Mesenchymal stem cell (in vitro differentiated cells and primary cell): ENCODE results near the gene XRN1.
"Not testable (repeated sequence)": the region's sequence is repeated elsewhere in the genome, so short reads cannot be mapped to it uniquely, and the experiment has no call there.

Source experiments
- DNase-seq: peaks from one replicate; pipeline ENCODE4 v3.0.0-alpha.2; 2013
- H2AFZ ChIP-seq: one replicate; pipeline ENCODE4 v1.6.1; 2013; ENCODE audit warnings: low read depth, mild to moderate bottlenecking, control low read depth, inconsistent platforms, low read length, moderate library complexity
- H2AK5ac ChIP-seq: 2 replicates; pipeline ENCODE4 v1.6.1; 2013; ENCODE audit warnings: low read length, moderate library complexity, mild to moderate bottlenecking, inconsistent platforms; ENCODE audit not compliant: severe bottlenecking
- H2BK120ac ChIP-seq: one replicate; pipeline ENCODE4 v1.6.1; 2013; ENCODE audit warnings: low read depth, mild to moderate bottlenecking, inconsistent platforms, low read length, moderate library complexity
- H2BK12ac ChIP-seq, 2 experiments: one replicate each; pipeline ENCODE4 v1.6.1; 2013; ENCODE audit warnings: inconsistent platforms in 2 of 2, low read length in 2 of 2, mild to moderate bottlenecking in 2 of 2, moderate library complexity in 2 of 2, control low read depth in 1 of 2
- H2BK15ac ChIP-seq: one replicate; pipeline ENCODE4 v1.6.1; 2013; ENCODE audit warnings: mild to moderate bottlenecking, low read depth, inconsistent platforms; ENCODE audit not compliant: poor library complexity, severe bottlenecking
- H2BK5ac ChIP-seq: 2 replicates; pipeline ENCODE4 v1.6.1; 2013; ENCODE audit warnings: low read depth, mild to moderate bottlenecking, low read length, control low read depth, inconsistent platforms; ENCODE audit not compliant: poor library complexity, severe bottlenecking
- H3K14ac ChIP-seq, 2 experiments: one replicate each; pipeline ENCODE4 v1.6.1; 2013; ENCODE audit warnings: inconsistent platforms in 2 of 2, low read length in 2 of 2, control low read depth in 1 of 2, mild to moderate bottlenecking in 1 of 2, moderate library complexity in 1 of 2
- H3K18ac ChIP-seq, 2 experiments: one replicate each; pipeline ENCODE4 v1.6.1; 2013; ENCODE audit warnings: inconsistent platforms in 2 of 2, low read length in 2 of 2, control low read depth in 1 of 2, low read depth in 1 of 2, mild to moderate bottlenecking in 1 of 2
- H3K23ac ChIP-seq, 2 experiments: one replicate each; pipeline ENCODE4 v1.6.1; 2013; ENCODE audit warnings: inconsistent platforms in 2 of 2, low read length in 2 of 2, mild to moderate bottlenecking in 2 of 2, moderate library complexity in 2 of 2, control low read depth in 1 of 2
- H3K27ac ChIP-seq: 2 replicates; pipeline ENCODE4 v1.5.1; 2013; ENCODE audit warnings: mild to moderate bottlenecking, moderate library complexity, low read length, control low read depth, inconsistent platforms; ENCODE audit not compliant: poor library complexity, severe bottlenecking
- H3K27me3 ChIP-seq, 2 experiments: 2 replicates each; pipeline versions ENCODE4 v1.6.1 to v1.7.0; 2013; ENCODE audit warnings: low read length in 2 of 2, mild to moderate bottlenecking in 2 of 2, moderate library complexity in 2 of 2, control low read depth in 1 of 2, inconsistent platforms in 1 of 2; ENCODE audit not compliant: control insufficient read depth in 1 of 2, insufficient read depth in 1 of 2
- H3K36me3 ChIP-seq, 2 experiments: 2 replicates each; pipeline versions ENCODE4 v1.6.1 to v1.7.0; 2013; ENCODE audit warnings: low read length in 2 of 2, control low read depth in 1 of 2, inconsistent platforms in 1 of 2, low read depth in 1 of 2, mild to moderate bottlenecking in 1 of 2; ENCODE audit not compliant: insufficient read depth in 2 of 2, control insufficient read depth in 1 of 2
- H3K4ac ChIP-seq, 2 experiments: one replicate each; pipeline ENCODE4 v1.6.1; 2013; ENCODE audit warnings: inconsistent platforms in 2 of 2, low read length in 2 of 2, mild to moderate bottlenecking in 2 of 2, moderate library complexity in 2 of 2, control low read depth in 1 of 2, low read depth in 1 of 2
- H3K4me1 ChIP-seq: 2 replicates; pipeline ENCODE4 v1.6.1; 2013; ENCODE audit warnings: low read depth, low read length, control low read depth; ENCODE audit not compliant: control insufficient read depth, insufficient read depth
- H3K4me2 ChIP-seq: 2 replicates; pipeline ENCODE4 v1.6.1; 2013; ENCODE audit warnings: low read length, mild to moderate bottlenecking, inconsistent platforms; ENCODE audit not compliant: poor library complexity, severe bottlenecking
- H3K4me3 ChIP-seq, 2 experiments: 2 replicates each; pipeline versions ENCODE4 v1.5.1 to v1.7.0; 2013; ENCODE audit warnings: low read length in 2 of 2, mild to moderate bottlenecking in 2 of 2, control low read depth in 1 of 2, low read depth in 1 of 2; ENCODE audit not compliant: insufficient read depth in 1 of 2
- H3K79me1 ChIP-seq: replicated peaks from 2 replicates; pipeline ENCODE4 v1.6.1; 2013; ENCODE audit warnings: mild to moderate bottlenecking, control low read depth, low read length, inconsistent platforms; ENCODE audit not compliant: poor library complexity, severe bottlenecking
- H3K9ac ChIP-seq: 2 replicates; pipeline ENCODE4 v1.7.0; 2013; ENCODE audit warnings: mild to moderate bottlenecking, low read length, moderate library complexity
- H3K9me3 ChIP-seq: 2 replicates; pipeline ENCODE4 v1.7.0; 2013; ENCODE audit warnings: mild to moderate bottlenecking, low read length; ENCODE audit not compliant: control insufficient read depth
- H4K8ac ChIP-seq: one replicate; pipeline ENCODE4 v1.6.1; 2013; ENCODE audit warnings: inconsistent platforms, mild to moderate bottlenecking, low read length, moderate library complexity
- H4K91ac ChIP-seq: one replicate; pipeline ENCODE4 v1.6.1; 2013; ENCODE audit warnings: mild to moderate bottlenecking, low read length, inconsistent platforms
- WGBS: methylation state at CpG from one replicate; pipeline ENCODE4 v1.1.7; 2013; ENCODE audit warnings: mixed read lengths; 5-methylcytosine and 5-hydroxymethylcytosine counted together

XRN1 gene

DNA sequence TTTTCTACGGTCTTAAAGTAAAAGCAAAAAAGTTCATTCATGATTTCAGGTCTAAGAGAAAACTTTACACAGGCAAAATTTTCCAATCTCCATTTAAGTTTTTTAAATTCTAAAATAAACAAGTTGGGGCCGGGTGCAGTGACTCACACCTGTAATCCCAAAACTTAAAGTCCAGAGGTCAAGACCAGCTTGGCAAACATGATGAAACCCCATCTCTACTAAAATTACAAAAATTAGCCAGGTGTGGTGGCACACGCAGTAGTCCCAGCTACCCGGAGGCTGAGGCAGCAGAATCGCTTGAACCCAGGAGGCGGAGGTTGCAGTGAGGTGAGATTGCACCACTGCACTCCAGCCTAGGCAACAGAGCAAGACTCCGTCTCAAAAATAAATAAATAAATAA lies 47.3 kb downstream of the XRN1 start:
- H3K14ac ChIP-seq, H2AK5ac ChIP-seq, H2BK120ac ChIP-seq, H3K79me1 ChIP-seq, H3K23ac ChIP-seq, H3K4me2 ChIP-seq, H3K4ac ChIP-seq, H2BK5ac ChIP-seq, H3K9me3 ChIP-seq, H2AFZ ChIP-seq, H4K91ac ChIP-seq, H2BK15ac ChIP-seq, H3K9ac ChIP-seq, H3K4me3 ChIP-seq, H4K8ac ChIP-seq, H3K4me1 ChIP-seq, H3K27ac ChIP-seq, H3K18ac ChIP-seq, H2BK12ac ChIP-seq, DNase-seq, H3K27me3 ChIP-seq: not testable (repeated sequence)
- WGBS: 99% methylated on average over 6 of the region's 7 CpGs
- peaks cover 6 to 90% of the 10 kb centered on the region in 2 experiments for H3K36me3 ChIP-seq

DNA sequence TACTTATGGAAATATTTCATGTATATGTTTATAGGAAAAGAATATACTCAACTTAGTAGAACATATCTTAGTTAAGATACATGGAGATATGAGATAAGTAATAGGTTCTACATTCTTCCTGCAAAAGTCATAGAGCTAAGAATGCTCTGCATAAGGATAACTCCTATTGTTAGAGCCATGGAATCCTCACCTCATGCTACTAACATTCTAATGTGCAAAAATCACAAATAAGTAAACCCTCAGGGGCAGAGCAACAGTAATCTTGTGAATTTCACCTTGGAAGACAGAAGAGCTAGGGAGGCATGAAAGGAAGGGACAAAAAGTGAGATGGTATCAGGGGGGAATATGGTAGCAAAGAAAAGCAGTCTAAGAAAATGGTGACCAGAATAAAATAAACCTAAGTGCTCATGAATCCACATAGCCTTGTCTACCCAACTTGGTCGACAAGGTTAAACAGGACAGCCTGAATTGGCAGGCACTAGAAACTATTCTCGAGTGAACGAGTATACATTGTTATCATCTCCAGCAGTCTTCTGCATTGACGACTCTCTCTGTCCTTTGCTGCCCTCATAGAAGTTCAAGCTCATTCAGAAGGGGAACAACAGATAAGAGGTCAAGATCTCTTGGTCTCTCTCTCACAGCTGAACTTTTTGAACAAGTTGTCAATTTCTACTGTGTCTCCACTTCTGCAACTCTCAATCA lies 52.8 kb downstream of the XRN1 start:
- Histone ChIP-seq H2AK5ac (no peak overlapping the region), H2BK5ac (no peak overlapping the region), H3K4me1 (no peaks in the 10 kb centered on the region), H3K9me3 (peaks cover 8% of the 10 kb centered on the region), H2BK15ac (no peak overlapping the region), H3K4me3 (no peak overlapping the region), H3K18ac (no peak overlapping the region), H3K4me2 (no peak overlapping the region), H3K27me3 (no peaks in the 10 kb centered on the region), H3K36me3 (peaks cover 4 to 83% of the 10 kb centered on the region in 2 experiments), H3K4ac (no peak overlapping the region), H4K8ac (no peak overlapping the region), H2BK12ac (no peak overlapping the region), H3K27ac (no peak overlapping the region), H3K9ac (no peak overlapping the region), H3K14ac (no peak overlapping the region), H4K91ac (no peak overlapping the region), H2BK120ac (no peak overlapping the region), H3K79me1 (peaks cover 3% of the 10 kb centered on the region), H2AFZ (no peak overlapping the region), H3K23ac (no peak overlapping the region)
- WGBS: 85% methylated on average over 4 of the region's 4 CpGs
- no peak for DNase-seq

DNA sequence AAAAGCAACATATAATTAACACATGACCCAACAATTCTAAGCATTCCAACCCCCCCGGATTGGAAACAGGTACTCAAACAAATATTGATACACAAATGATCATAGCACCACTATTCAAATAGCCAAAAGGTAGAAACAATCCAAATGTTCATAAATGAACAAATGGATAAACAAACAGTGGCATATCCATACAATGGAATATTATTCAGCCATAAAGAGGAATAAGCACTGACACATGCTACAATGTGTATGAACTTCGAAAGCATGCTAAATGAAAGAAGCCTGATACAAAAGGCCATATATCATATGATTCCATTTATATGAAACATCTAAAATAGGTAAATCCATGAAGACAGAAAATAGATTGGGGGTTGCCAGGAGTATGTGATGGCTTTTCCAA lies 62.8 kb downstream of the XRN1 start:
- Histone ChIP-seq H4K8ac (no peak overlapping the region), H2AFZ (no peak overlapping the region), H3K4me3 (no peak overlapping the region), H2AK5ac (no peak overlapping the region), H3K23ac (no peak overlapping the region), H3K4me2 (no peak overlapping the region), H3K14ac (no peak overlapping the region), H3K79me1 (peaks cover 2% of the 10 kb centered on the region), H3K27me3 (no peaks in the 10 kb centered on the region), H2BK120ac (no peak overlapping the region), H3K4me1 (no peaks in the 10 kb centered on the region), H3K4ac (no peak overlapping the region), H2BK5ac (no peak overlapping the region), H3K36me3 (peaks cover 13 to 91% of the 10 kb centered on the region in 2 experiments), H3K18ac (no peak overlapping the region), H2BK15ac (no peak overlapping the region), H4K91ac (no peak overlapping the region), H3K27ac (no peak overlapping the region), H3K9me3 (peaks cover 22% of the 10 kb centered on the region), H3K9ac (no peak overlapping the region), H2BK12ac (no peak overlapping the region)
- DNase-seq: no peak
- WGBS: 100% methylated on average over 1 of the region's 2 CpGs

DNA sequence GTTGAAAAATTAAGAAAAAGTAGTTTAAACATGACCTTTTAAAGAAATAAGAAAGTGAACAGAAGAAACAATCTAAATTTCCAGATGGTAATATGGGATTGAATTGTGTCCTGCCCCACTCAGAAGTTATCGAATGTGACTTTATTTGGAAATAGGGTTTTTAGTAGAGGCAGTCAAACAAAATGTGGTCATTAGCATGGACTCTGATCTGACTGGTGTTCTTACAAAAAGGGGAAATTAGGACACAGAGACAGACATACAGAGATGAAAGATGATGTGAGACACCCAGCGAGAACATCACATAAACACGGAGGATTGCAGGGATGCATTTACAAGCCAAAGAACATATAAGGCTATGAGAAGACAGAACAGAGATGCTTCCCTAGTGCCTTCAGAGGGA lies 73.2 kb downstream of the XRN1 start:
- Histone ChIP-seq H3K36me3 (peaks cover 3 to 81% of the 10 kb centered on the region in 2 experiments), H3K18ac (no peak overlapping the region), H2AFZ (no peak overlapping the region), H3K4me1 (no peaks in the 10 kb centered on the region), H3K9me3 (no peaks in the 10 kb centered on the region), H2BK5ac (no peak overlapping the region), H4K91ac (no peak overlapping the region), H3K27ac (no peak overlapping the region), H3K4me2 (no peak overlapping the region), H3K4ac (no peak overlapping the region), H2BK120ac (no peak overlapping the region), H2AK5ac (no peak overlapping the region), H3K79me1 (peaks cover 3% of the 10 kb centered on the region), H3K4me3 (no peak overlapping the region), H2BK15ac (no peak overlapping the region), H3K27me3 (no peaks in the 10 kb centered on the region), H3K23ac (no peak overlapping the region), H2BK12ac (no peak overlapping the region), H4K8ac (no peak overlapping the region), H3K9ac (no peak overlapping the region), H3K14ac (no peak overlapping the region)
- no peak for DNase-seq
- 93% methylated on average over 3 of the region's 3 CpGs for WGBS
